GM21619 (cell line): Measurements from ENCODE around the gene UNC45B.
A peak's percentile ranks its signal among the peaks of the same experiment; 100 is the strongest.
"Not testable (repeated sequence)": the region's sequence is repeated elsewhere in the genome, so short reads cannot be mapped to it uniquely, and the experiment has no call there.

Experiments
- ATAC-seq: cut with Tn5 transposase; IDR thresholded peaks from one replicate; pipeline ENCODE4 v1.9.1; 2021; ENCODE audit not compliant: unreplicated experiment

Gene UNC45B

GRCh38 chr17:35141681-35142466 is 5.7 kb upstream of the UNC45B start, which contains the start of gene NLE1:
TSS of gene NLE1 (minus strand) at chr17:35142303. CDS start at chr17:35142275, 28 bp downstream.
- ATAC-seq: peak; percentile 82

DNA sequence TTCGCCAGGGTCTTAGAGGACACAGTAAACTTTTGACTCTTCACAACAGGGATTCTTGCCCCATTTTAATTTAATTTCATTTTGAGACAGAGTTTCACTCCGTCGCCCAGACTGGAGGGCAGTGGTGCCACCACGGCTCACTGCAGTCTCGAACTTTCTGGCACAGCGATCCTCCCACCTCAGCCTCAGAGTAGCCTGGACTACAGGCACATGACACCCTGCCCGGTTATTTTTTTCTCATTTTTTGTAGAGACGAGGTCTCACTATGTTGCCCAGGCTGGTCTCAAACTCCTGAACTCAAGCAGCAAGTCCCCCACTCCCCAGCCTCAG is 5.2 kb upstream of the UNC45B start:
- ATAC-seq: no peak

- no peak for ATAC-seq
Observed at GRCh38 chr17:35144840-35145239, 2.8 kb upstream of the UNC45B start.

DNA sequence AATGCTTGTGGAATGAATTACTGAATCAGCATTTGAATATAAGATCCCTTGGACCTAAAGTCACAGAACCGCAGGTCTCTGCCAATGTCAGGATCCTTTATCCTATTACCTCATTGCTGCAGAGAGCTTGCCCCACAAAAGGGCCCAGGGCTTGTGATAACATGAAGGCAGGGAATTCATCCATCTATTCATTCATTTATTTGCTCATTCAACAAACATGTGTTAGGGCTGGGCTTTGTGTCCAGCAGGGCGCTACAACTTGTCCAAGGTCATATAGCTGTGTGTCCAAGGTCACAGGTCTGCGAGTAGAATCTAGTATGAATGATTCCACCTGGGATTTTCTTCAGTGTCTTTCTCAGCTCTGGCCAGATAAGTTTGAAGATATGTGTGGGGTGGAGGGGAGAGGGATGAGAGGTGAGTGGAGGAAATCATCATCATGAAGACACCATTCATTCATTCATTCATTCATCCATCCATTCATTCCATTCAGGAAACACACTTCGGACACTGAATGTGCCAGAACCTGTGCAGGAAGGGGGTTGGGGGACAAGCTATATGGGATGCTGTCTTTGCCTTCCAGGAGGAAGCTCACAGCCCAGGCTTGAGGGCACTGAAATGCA is 1.3 kb upstream of the UNC45B start:
- ATAC-seq: no peak

- ATAC-seq: no peak
Observed at GRCh38 chr17:35148144-35148543, 527 bp downstream of the UNC45B start.

- no peak for ATAC-seq
Observed at GRCh38 chr17:35149941-35150340, 2.3 kb downstream of the UNC45B start.

DNA sequence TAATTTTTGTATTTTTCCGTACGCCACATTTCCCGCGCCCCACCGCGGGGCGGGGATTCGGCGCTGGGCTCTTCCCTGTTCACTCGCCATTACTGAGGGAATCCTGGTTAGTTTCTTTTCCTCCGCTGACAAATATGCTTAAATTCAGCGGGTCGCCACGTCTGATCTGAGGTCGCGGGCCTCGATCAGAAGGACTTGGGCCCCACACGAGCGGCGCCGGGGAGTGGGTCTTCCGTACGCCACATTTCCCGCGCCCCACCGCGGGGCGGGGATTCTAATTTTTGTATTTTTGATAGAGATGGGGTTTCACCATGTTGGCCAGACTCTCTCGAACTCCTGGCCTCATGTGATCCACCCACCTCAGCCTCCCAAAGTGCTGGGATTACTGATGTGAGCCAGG is 3.5 kb downstream of the UNC45B start:
- ATAC-seq: not testable (repeated sequence)

GRCh38 chr17:35152421-35153140 is 5.0 kb downstream of the UNC45B start:
- no peak for ATAC-seq

DNA sequence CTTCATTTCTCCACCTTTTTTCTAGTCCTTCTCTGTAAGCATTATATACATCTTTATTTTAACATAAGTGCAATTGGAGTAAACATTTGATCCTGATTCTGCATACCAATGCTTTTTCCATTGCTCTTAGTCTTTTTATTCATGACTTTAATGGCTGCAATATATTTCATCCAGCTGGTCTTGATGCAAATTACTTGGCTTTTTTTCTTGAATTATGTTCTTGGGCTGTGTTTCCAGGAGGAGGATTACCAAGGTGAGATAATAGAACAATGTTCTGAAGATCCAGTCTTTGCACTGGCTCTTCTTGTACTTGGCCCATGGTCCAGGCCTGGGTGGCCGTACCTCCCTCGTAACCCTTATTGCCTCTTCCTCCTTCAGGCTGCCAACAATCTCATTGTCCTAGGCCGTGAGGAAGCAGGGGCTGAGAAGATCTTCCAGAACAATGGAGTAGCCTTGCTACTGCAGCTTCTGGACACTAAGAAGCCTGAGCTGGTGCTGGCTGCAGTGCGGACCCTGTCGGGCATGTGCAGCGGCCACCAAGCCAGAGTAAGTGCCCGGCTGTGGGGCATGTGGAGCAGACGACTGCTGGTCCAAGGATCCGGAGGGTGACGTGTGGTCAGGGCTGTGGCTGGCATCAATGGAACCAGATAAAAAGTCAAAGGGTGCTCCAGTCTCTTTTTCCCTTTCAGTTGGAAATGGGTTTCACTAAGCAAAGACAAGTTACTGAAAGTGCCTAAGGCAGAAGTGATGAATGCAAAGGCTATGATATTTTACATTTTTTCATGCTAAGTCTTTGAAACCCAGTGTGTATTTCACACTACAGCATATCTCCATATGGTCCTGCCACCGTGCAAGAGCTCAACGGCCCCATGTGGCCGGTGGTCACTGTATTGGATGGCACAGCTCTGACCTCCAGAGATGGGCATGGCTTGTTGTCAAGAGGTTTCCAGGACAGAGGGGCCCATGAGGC is 6.9 kb downstream of the UNC45B start:
- no peak for ATAC-seq

GRCh38 chr17:35155246-35155645 is 7.6 kb downstream of the UNC45B start:
- ATAC-seq: no peak

- no peak for ATAC-seq
Observed at GRCh38 chr17:35159940-35160339, 12.3 kb downstream of the UNC45B start.

GRCh38 chr17:35160354-35161201 is 13.0 kb downstream of the UNC45B start:
- ATAC-seq: no peak

DNA sequence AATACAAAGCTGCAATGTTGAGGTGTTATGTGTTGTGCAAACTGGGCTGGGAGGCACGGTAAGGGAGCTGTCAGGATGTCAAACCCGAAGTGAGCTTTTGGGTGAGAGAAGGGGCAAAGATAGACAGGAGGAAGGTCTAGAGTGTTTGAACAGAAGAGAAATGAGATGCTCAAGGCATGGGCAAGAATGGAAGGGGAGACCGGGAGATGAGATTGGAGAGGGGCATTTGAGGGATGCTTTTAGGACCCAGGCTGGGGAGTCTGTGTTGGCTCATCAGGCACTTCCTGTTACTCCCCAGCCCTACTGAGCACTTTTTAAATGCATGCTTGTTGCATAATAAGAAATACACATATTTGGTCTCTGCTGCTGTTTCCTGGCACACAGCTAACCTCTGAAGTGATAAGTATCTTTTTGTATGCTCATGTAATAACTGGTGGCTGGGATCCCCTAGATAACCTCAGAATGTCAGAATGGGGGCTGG is 13.7 kb downstream of the UNC45B start:
- no peak for ATAC-seq

- no peak for ATAC-seq
Observed at GRCh38 chr17:35162755-35163154, 15.1 kb downstream of the UNC45B start.

DNA sequence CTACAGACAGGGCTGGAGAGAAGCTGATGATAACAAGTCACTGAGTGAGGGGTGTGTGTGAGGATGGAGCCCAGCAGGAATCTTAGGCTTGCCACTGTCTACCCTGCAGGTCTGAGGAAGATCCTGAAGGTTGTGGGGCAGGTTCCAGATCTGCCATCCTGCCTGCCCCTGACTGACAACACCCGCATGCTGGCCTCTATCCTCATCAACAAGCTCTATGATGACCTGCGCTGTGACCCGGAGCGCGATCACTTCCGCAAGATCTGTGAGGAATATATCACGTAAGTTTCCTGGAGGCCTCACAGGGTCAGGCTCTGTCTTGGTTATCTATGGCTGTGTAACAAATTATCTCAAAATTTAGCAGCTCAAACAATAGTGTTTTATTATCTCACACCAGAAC is 16.3 kb downstream of the UNC45B start:
- no peak for ATAC-seq

GRCh38 chr17:35164716-35165115 is 17.1 kb downstream of the UNC45B start:
- no peak for ATAC-seq

GRCh38 chr17:35166526-35166925 is 18.9 kb downstream of the UNC45B start:
- no peak for ATAC-seq

GRCh38 chr17:35167046-35167445 is 19.4 kb downstream of the UNC45B start:
- ATAC-seq: no peak

GRCh38 chr17:35167666-35168065 is 20.0 kb downstream of the UNC45B start:
- ATAC-seq: no peak

- ATAC-seq: no peak
Observed at GRCh38 chr17:35169835-35170363, 22.3 kb downstream of the UNC45B start.
